SK-N-SH treated with all-trans-retinoic acid at 6 μM for 48 hours (cell line): Measurements from ENCODE around the gene REXO4.

Experiments
- ATAC-seq: fragments of 200-7000 bp; cut with Tn5 transposase; 3 replicates; pipeline ENCODE4 v1.9.1; 2020; ENCODE audit warnings: mild to moderate bottlenecking, moderate library complexity
- ARNTL ChIP-seq: fragments of 450-650 bp; formaldehyde crosslinking; IDR thresholded peaks from 2 replicates; pipeline ENCODE4 v1.5.0; 2020; ENCODE audit warnings: low read depth, mild to moderate bottlenecking, moderate library complexity, borderline replicate concordance
- BACH2 ChIP-seq: fragments of 250-450 bp; sonication (Bioruptor Pico); IDR thresholded peaks from 2 replicates; pipeline ENCODE4 v1.9.0; 2021; ENCODE audit warnings: mild to moderate bottlenecking, borderline replicate concordance
- CREB5 ChIP-seq: fragments of 250-450 bp; sonication (Bioruptor Pico); IDR thresholded peaks from 2 replicates; pipeline ENCODE4 v1.5.1; 2020; ENCODE audit warnings: low read depth, mild to moderate bottlenecking, moderate library complexity
- CSDC2 ChIP-seq: fragments of 250-450 bp; sonication (Bioruptor Pico); IDR thresholded peaks from 2 replicates; pipeline ENCODE4 v1.5.0; 2020; ENCODE audit warnings: mild to moderate bottlenecking, moderate library complexity
- CSRNP3 ChIP-seq: fragments of 250-450 bp; sonication (Bioruptor Pico); IDR thresholded peaks from 2 replicates; pipeline ENCODE4 v1.5.1; 2021; ENCODE audit warnings: mild to moderate bottlenecking, moderate library complexity
- GLIS3 ChIP-seq: fragments of 250-450 bp; sonication (Bioruptor Pico); IDR thresholded peaks from 2 replicates; pipeline ENCODE4 v1.5.0; 2020; ENCODE audit warnings: mild to moderate bottlenecking, moderate library complexity
- ISL1 ChIP-seq: fragments of 250-450 bp; sonication (Bioruptor Pico); IDR thresholded peaks from 2 replicates; pipeline ENCODE4 v2.1.2; 2022; ENCODE audit warnings: mild to moderate bottlenecking, moderate library complexity
- OSR1 ChIP-seq: fragments of 250-450 bp; sonication (Bioruptor Pico); IDR thresholded peaks from 2 replicates; pipeline ENCODE4 v1.8.0; 2022; ENCODE audit warnings: moderate library complexity, mild to moderate bottlenecking, inconsistent platforms
- PATZ1 ChIP-seq: fragments of 250-450 bp; sonication (Bioruptor Pico); IDR thresholded peaks from 2 replicates; pipeline ENCODE4 v1.8.0; 2020; ENCODE audit warnings: mild to moderate bottlenecking, moderate library complexity, borderline replicate concordance
- PPARA ChIP-seq: fragments of 250-450 bp; sonication (Bioruptor Pico); IDR thresholded peaks from 2 replicates; pipeline ENCODE4 v1.5.0; 2020; ENCODE audit warnings: mild to moderate bottlenecking, borderline replicate concordance
- RARB ChIP-seq: fragments of 250-450 bp; sonication (Bioruptor Pico); IDR thresholded peaks from 2 replicates; pipeline ENCODE4 v1.8.0; 2021; ENCODE audit warnings: mild to moderate bottlenecking, moderate library complexity
- TCF4 ChIP-seq: fragments of 250-450 bp; sonication (Bioruptor Pico); IDR thresholded peaks from 2 replicates; pipeline ENCODE4 v1.8.0; 2021; ENCODE audit warnings: mild to moderate bottlenecking, moderate library complexity, borderline replicate concordance
- TOX ChIP-seq: fragments of 250-450 bp; sonication (Bioruptor Pico); IDR thresholded peaks from 2 replicates; pipeline ENCODE4 v1.8.0; 2021; ENCODE audit warnings: mild to moderate bottlenecking, moderate library complexity, borderline replicate concordance
- TSHZ2 ChIP-seq: fragments of 250-450 bp; sonication (Bioruptor Pico); IDR thresholded peaks from 2 replicates; pipeline ENCODE4 v1.5.0; 2020; ENCODE audit warnings: mild to moderate bottlenecking, moderate library complexity
- ZC3H10 ChIP-seq: fragments of 250-450 bp; sonication (Bioruptor Pico); IDR thresholded peaks from 2 replicates; pipeline ENCODE4 v1.5.1; 2021; ENCODE audit warnings: mild to moderate bottlenecking, moderate library complexity
- ZFP3 ChIP-seq: fragments of 250-450 bp; sonication (Bioruptor Pico); IDR thresholded peaks from 2 replicates; pipeline ENCODE4 v1.5.0; 2020; ENCODE audit warnings: mild to moderate bottlenecking, moderate library complexity
- ZFP30 ChIP-seq: fragments of 450-650 bp; formaldehyde crosslinking; IDR thresholded peaks from 2 replicates; pipeline ENCODE4 v1.5.0; 2022; ENCODE audit warnings: mild to moderate bottlenecking, moderate library complexity
- ZNF565 ChIP-seq: fragments of 450-650 bp; formaldehyde crosslinking; conservative IDR thresholded peaks from 2 replicates; pipeline ENCODE4 v1.5.0; 2020; ENCODE audit warnings: low read depth, mild to moderate bottlenecking, moderate library complexity
- ZNF70 ChIP-seq: fragments of 450-650 bp; formaldehyde crosslinking; IDR thresholded peaks from 2 replicates; pipeline ENCODE4 v1.5.0; 2020; ENCODE audit warnings: mild to moderate bottlenecking, moderate library complexity

Gene REXO4

GRCh38 chr9:133464638-133465037 is 46.8 kb upstream of the REXO4 start:
- ATAC-seq, result no peak
- TF ChIP-seq CREB5 (CRISPR knock-in tag), result no peak
- no peak for TF ChIP-seq ZNF565 (CRISPR knock-in tag)
- TF ChIP-seq ISL1, result no peak
- TF ChIP-seq ZFP30 (CRISPR knock-in tag), result no peak
- TF ChIP-seq OSR1 (CRISPR knock-in tag), result no peak
- TF ChIP-seq CSDC2 (CRISPR knock-in tag), result no peak
- no peak for TF ChIP-seq BACH2 (CRISPR knock-in tag)
- no peak for TF ChIP-seq CSRNP3 (CRISPR knock-in tag)

- no peak for ATAC-seq
- no peak for TF ChIP-seq ZNF565 (CRISPR knock-in tag)
- TF ChIP-seq ZC3H10 (CRISPR knock-in tag), result no peak
- TF ChIP-seq ZNF70, result no peak
- no peak for TF ChIP-seq PPARA (CRISPR knock-in tag)
- TF ChIP-seq CSDC2 (CRISPR knock-in tag), result no peak
- TF ChIP-seq OSR1 (CRISPR knock-in tag), result no peak
- TF ChIP-seq GLIS3 (CRISPR knock-in tag), result no peak
- no peak for TF ChIP-seq BACH2 (CRISPR knock-in tag)
- no peak for TF ChIP-seq RARB
- TF ChIP-seq PATZ1, result no peak
- TF ChIP-seq ARNTL, result no peak
- TF ChIP-seq ZFP3 (CRISPR knock-in tag), result no peak
- TF ChIP-seq TOX (CRISPR knock-in tag), result no peak
- TF ChIP-seq ISL1, result no peak
- TF ChIP-seq ZFP30 (CRISPR knock-in tag), result no peak
- TF ChIP-seq CREB5 (CRISPR knock-in tag), result no peak
- no peak for TF ChIP-seq CSRNP3 (CRISPR knock-in tag)
Measured at GRCh38 chr9:133463864-133464615, 46.2 kb upstream of the REXO4 start.

- no peak for ATAC-seq
- TF ChIP-seq ZNF70, result no peak
- no peak for TF ChIP-seq TSHZ2 (CRISPR knock-in tag)
- TF ChIP-seq GLIS3 (CRISPR knock-in tag), result no peak
- no peak for TF ChIP-seq RARB
- no peak for TF ChIP-seq OSR1 (CRISPR knock-in tag)
- TF ChIP-seq PATZ1, result no peak
- no peak for TF ChIP-seq TCF4 (CRISPR knock-in tag)
Measured at GRCh38 chr9:133463234-133463863, 45.5 kb upstream of the REXO4 start.
